ENCODE measurements around the gene GZMB.
"Not testable (repeated sequence)": the region's sequence is repeated elsewhere in the genome, so short reads cannot be mapped to it uniquely, and the experiment has no call there.

The GZMB gene

GRCh38 chr14:24631749-24632335 lies 2.1 kb downstream of the GZMB start:
- no peak for DNase-seq (ENCODE audit: low read depth)

GRCh38 chr14:24630872-24631477 lies 3.0 kb downstream of the GZMB start:
- DNase-seq (ENCODE audit: low read depth): no peak

GRCh38 chr14:24630087-24630871 lies 3.7 kb downstream of the GZMB start:
- DNase-seq (ENCODE audit: low read depth): no peak

- DNase-seq (ENCODE audit: low read depth): no peak
These were observed 4.5 kb downstream of the GZMB start for GRCh38 chr14:24629521-24629920.

- DNase-seq (ENCODE audit: low read depth): no peak
These were observed 20.2 kb downstream of the GZMB start for GRCh38 chr14:24613747-24614146.

GRCh38 chr14:24613241-24613640 lies 20.7 kb downstream of the GZMB start:
- DNase-seq (ENCODE audit: low read depth): no peak

GRCh38 chr14:24612196-24612595 lies 21.8 kb downstream of the GZMB start:
- no peak for DNase-seq (ENCODE audit: low read depth)

GRCh38 chr14:24609655-24610344 lies 24.2 kb downstream of the GZMB start, which contains the start of gene GZMH:
Gene GZMH (minus strand): TSS chr14:24609685. CDS start chr14:24609613, 72 bp downstream.
- DNase-seq (ENCODE audit: low read depth): no peak

GRCh38 chr14:24607635-24608514 lies 26.1 kb downstream of the GZMB start:
- DNase-seq (ENCODE audit: low read depth): no peak

- no peak for DNase-seq (ENCODE audit: low read depth)
These were observed 26.9 kb downstream of the GZMB start for GRCh38 chr14:24607081-24607480.

GRCh38 chr14:24606297-24606696 lies 27.7 kb downstream of the GZMB start:
- no peak for DNase-seq (ENCODE audit: low read depth)

- peak; percentile 42 for DNase-seq (ENCODE audit: low read depth)
These were observed 28.4 kb downstream of the GZMB start for GRCh38 chr14:24605435-24606190.

GRCh38 chr14:24597403-24597802 lies 36.6 kb downstream of the GZMB start:
- DNase-seq (ENCODE audit: low read depth): no peak

- no peak for DNase-seq (ENCODE audit: low read depth)
These were observed 38.7 kb downstream of the GZMB start for GRCh38 chr14:24595073-24595808.

- not testable (repeated sequence) for DNase-seq (ENCODE audit: low read depth)
These were observed 43.0 kb downstream of the GZMB start for GRCh38 chr14:24591004-24591403.

- DNase-seq (ENCODE audit: low read depth): not testable (repeated sequence)
These were observed 49.6 kb downstream of the GZMB start for GRCh38 chr14:24584402-24584801.

Data from stimulated activated CD8-positive, alpha-beta memory T cell treated with anti-CD3 and anti-CD28 coated beads, Interleukin-12 subunit alpha, Interleukin-12 subunit beta, amount 100 ng/mL, for 1 hour (primary cell).